Measurements from ENCODE around the gene KCNJ2.

The KCNJ2 gene

GRCh38 chr17:70153210-70153609 lies 16.1 kb upstream of the KCNJ2 start:
- Histone ChIP-seq H3F3A (ENCODE audit: insufficient read depth) (no peaks in the 10 kb centered on the region), H3K4me2 (ENCODE audit: low read depth, low read length, poor library complexity, severe bottlenecking) (no peak overlapping the region), H3K27ac (ENCODE audit: low read depth, low read length) (no peak overlapping the region), H3K9me2 (replicated peaks; ENCODE audit: insufficient read depth, low read length) (no peaks in the 10 kb centered on the region), H4K20me1 (ENCODE audit: low read depth, low read length) (no peaks in the 10 kb centered on the region), H2AFZ (ENCODE audit: low read depth, low read length, severe bottlenecking) (no peak overlapping the region), H3K27me3 (ENCODE audit: low read length) (no peaks in the 10 kb centered on the region), H3K4me3 (ENCODE audit: insufficient read depth, low read length, poor library complexity, severe bottlenecking) (no peak overlapping the region), H3K36me3 (ENCODE audit: low read length) (no peaks in the 10 kb centered on the region), H3K9ac (ENCODE audit: low read length) (no peak overlapping the region), H3K79me2 (ENCODE audit: insufficient read depth, low read length) (no peaks in the 10 kb centered on the region), H3K9me3 (ENCODE audit: insufficient read depth, low read length) (no peaks in the 10 kb centered on the region)
- TF ChIP-seq CTCF (IDR thresholded peaks at IDR 0.05; ENCODE audit: insufficient read depth, low read length, poor library complexity, severe bottlenecking) (no peak), EZH2phosphoT487 (conservative IDR thresholded peaks at IDR 0.05; ENCODE audit: low read length) (no peak)

- Histone ChIP-seq H3K4me2 (ENCODE audit: low read depth, low read length, poor library complexity, severe bottlenecking) (no peak overlapping the region), H3K27me3 (ENCODE audit: low read length) (no peaks in the 10 kb centered on the region), H3K36me3 (ENCODE audit: low read length) (no peaks in the 10 kb centered on the region), H3K9me3 (ENCODE audit: insufficient read depth, low read length) (no peaks in the 10 kb centered on the region), H3K79me2 (ENCODE audit: insufficient read depth, low read length) (no peaks in the 10 kb centered on the region), H3K27ac (ENCODE audit: low read depth, low read length) (no peak overlapping the region), H3K4me3 (ENCODE audit: insufficient read depth, low read length, poor library complexity, severe bottlenecking) (no peak overlapping the region), H3K9me2 (replicated peaks; ENCODE audit: insufficient read depth, low read length) (no peaks in the 10 kb centered on the region), H3F3A (ENCODE audit: insufficient read depth) (no peaks in the 10 kb centered on the region), H3K9ac (ENCODE audit: low read length) (no peak overlapping the region), H2AFZ (ENCODE audit: low read depth, low read length, severe bottlenecking) (no peak overlapping the region), H4K20me1 (ENCODE audit: low read depth, low read length) (no peaks in the 10 kb centered on the region)
- TF ChIP-seq EZH2phosphoT487 (conservative IDR thresholded peaks at IDR 0.05; ENCODE audit: low read length) (no peak), CTCF (IDR thresholded peaks at IDR 0.05; ENCODE audit: insufficient read depth, low read length, poor library complexity, severe bottlenecking) (no peak)
Observed at GRCh38 chr17:70157151-70157550, 12.2 kb upstream of the KCNJ2 start.

- no peak overlapping the region for H3K9ac ChIP-seq (ENCODE audit: low read length)
- H3K9me3 ChIP-seq (ENCODE audit: insufficient read depth, low read length) = no peaks in the 10 kb centered on the region
- no peaks in the 10 kb centered on the region for H3K79me2 ChIP-seq (ENCODE audit: insufficient read depth, low read length)
- TF ChIP-seq EZH2phosphoT487 (conservative IDR thresholded peaks at IDR 0.05; ENCODE audit: low read length) (no peak), CTCF (IDR thresholded peaks at IDR 0.05; ENCODE audit: insufficient read depth, low read length, poor library complexity, severe bottlenecking) (no peak)
- H3K9me2 ChIP-seq (replicated peaks; ENCODE audit: insufficient read depth, low read length) = no peaks in the 10 kb centered on the region
- H3K27ac ChIP-seq (ENCODE audit: low read depth, low read length) = no peak overlapping the region
- H3K36me3 ChIP-seq (ENCODE audit: low read length) = no peaks in the 10 kb centered on the region
- H3K4me2 ChIP-seq (ENCODE audit: low read depth, low read length, poor library complexity, severe bottlenecking) = no peak overlapping the region
- H3K4me3 ChIP-seq (ENCODE audit: insufficient read depth, low read length, poor library complexity, severe bottlenecking) = no peak overlapping the region
- no peaks in the 10 kb centered on the region for H3K27me3 ChIP-seq (ENCODE audit: low read length)
- no peaks in the 10 kb centered on the region for H3F3A ChIP-seq (ENCODE audit: insufficient read depth)
- H2AFZ ChIP-seq (ENCODE audit: low read depth, low read length, severe bottlenecking) = no peak overlapping the region
- H4K20me1 ChIP-seq (ENCODE audit: low read depth, low read length) = no peaks in the 10 kb centered on the region
Observed at GRCh38 chr17:70158180-70158579, 11.2 kb upstream of the KCNJ2 start.

Measured in SU-DHL-6 (cell line).